GM19351 (cell line): ENCODE measurements around the gene ORMDL2.

Experiments used
- ATAC-seq: cut with Tn5 transposase; IDR thresholded peaks from one replicate; pipeline ENCODE4 v1.9.1; 2021; ENCODE audit warnings: mild to moderate bottlenecking, moderate library complexity; ENCODE audit not compliant: unreplicated experiment

ORMDL2 gene, protein sequence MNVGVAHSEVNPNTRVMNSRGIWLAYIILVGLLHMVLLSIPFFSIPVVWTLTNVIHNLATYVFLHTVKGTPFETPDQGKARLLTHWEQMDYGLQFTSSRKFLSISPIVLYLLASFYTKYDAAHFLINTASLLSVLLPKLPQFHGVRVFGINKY

DNA sequence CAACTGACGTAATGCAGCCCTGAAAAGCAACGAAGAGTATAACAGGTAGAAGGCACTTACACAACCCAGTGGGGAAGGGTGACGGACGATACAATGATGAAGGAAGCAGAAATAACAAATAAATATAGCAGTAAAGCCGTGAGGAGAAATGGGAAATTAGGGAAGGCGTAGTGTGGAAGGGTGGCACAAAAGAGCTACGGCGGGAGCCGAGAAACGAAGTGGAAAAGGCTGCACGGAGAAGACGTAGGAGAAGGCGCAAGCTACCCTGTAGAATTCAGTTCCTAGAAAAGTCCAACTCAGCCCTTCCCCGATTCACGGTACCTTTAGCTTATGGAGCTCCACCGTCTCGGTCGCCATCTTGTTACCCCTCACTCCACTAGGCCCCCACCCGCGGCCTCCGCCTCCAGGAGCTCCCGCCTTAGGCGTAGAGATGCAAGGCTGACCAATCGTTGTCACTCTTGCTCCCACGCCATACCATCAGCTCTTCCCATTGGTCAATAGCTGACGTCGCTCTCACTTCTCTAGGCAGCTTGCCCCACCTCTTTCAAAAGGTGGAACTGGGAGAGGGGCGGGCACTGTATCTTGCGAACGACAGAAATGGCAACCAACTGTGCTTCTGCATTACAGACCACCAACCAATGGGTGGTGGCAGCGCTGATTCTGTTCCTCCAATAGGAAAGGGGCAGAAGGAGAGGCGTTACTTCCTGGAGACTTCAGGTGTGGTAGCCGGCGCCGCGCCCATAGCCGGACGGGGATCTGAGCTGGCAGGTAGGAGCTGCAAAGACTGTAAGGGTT is at the start of gene ORMDL2, which contains the start of gene SARNP:
Gene ORMDL2, plus strand, starts transcription at position 697 of the 795 bp plus-strand sequence. CDS start 959 bp downstream, outside the sequence.
Gene SARNP, minus strand, starts transcription at position 380 of the 795 bp plus-strand sequence. Its CDS starts 23 bp downstream, at position 357.
- peak; percentile 96 for ATAC-seq

DNA sequence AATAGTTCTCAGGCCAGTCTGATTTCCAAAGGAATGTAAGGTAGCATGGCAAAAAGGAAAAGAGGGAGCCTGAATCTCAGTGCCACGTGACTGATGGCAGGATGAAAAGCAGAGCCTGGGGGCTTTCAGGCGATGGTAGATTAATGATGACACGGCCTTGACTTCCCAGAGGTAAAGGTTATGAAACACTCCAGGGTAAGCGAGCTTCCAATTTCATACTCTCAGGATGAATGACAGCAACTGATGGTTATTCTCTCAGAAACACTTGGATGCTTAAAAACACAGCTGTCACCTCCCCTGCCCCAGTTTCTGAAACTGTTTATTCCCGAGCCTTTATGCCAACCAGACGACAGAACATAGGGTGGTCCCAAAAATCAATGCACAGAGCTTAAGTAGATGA is 46.1 kb upstream of the ORMDL2 start:
- no peak for ATAC-seq

DNA sequence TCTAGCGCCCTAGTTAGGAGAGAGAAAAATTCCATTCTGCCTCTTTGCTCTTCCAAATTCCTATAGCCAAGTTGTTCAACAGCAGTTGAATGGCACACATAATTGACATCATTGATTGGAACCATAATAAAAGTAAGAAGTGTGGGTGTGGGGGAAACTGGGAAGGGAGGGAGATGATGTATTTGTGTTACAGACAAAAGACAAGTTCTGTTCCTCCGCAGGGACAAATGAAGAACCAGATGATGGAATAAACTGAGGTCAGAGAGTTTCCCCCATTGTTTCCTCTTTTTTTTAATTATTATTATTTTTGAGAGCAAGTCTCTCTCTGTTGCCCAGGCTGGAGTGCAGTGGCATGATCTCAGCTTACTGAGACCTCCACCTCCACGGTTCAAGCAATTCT is 40.0 kb upstream of the ORMDL2 start:
- ATAC-seq, result no peak

DNA sequence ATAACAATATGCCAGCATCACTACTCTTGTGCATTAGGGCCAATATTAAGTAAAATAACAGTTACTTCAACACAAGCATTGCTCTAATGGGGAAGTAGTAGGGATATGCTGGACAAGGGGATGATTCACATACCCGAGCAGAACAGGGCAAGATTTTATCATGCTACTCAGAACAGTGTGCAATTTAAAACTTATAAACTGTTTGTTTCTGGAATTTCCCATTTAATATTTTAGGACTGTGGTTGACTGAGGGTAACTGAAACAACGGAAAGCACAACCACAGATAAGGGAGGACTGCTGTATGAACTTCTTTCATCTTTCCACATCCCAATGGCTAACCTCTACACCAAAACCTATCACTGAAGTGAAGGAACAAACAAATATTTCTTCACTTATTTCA is 37.2 kb upstream of the ORMDL2 start:
- ATAC-seq, result no peak

DNA sequence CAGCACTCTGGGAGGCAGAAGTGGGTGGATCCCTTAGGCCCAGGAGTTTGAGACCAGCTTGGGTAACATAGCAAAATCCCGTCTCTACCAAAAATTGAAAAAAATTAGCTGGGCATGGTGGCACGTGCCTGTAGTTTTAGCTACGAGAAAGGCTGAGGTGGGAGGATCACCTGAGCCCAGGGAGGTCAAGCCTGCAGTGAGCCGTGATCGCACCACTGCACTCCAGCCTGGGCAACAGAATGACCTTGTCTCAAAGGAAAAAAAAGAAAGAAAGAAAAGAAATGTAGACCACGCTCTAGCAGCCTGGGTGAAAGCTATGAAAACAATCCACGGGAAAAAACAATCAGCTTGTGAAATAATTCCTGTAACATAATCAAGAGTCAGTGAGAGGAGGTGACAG is 29.3 kb upstream of the ORMDL2 start:
- no peak for ATAC-seq

DNA sequence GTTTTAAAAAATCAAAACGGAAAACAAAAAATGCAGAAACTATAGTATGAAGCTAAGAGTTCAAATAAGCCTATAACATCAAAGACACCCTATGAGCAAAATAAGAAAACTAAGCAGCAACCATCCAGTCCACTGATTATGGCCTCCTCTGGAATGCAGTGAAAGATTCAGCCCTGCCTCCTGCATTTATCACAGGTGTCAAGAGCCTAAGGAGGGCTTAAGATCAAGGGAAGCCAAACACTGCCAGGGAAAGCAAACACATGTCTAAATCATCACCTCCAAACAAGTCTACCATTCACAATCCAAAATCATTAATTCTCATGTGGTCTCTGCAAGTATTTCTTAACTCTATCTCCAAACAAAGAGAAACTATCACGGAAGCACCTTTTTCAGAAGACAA is 28.7 kb upstream of the ORMDL2 start:
- no peak for ATAC-seq

DNA sequence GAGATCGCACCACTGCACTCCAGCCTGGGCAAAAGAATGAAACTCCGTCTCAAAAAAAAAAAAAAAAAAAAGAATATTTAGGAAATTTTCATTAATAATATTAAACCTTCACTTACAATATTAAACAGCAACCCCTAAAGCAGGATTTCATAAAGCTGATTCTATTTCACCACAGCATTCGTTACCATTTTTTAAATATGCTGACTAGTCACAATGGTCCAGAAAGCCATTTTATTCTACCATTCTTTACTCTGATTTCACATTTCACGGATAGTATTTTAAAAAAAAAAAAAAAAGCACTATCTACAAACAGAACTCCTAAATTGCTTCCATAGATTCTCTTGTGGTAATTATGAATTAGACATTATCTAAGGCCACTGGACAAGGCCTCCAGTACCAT is 27.9 kb upstream of the ORMDL2 start:
- no peak for ATAC-seq

DNA sequence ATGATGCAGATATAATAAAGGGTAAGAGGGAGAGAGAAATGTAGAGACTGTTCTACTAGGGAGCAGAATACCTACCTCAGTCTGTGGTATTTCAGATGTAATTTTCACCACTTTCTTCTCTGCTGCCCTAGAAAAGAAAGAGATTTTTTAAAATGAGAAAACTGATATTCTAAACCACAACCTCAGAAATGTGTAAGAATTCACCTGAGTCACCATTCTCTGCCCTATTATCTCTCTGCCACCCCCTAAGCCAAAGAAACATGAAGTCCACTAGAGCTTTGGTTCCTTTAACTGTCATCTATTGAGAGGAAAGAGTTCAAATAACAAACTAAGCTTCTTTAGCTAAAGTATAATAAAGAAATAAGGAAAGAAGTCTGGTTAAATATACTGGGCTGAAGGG is 21.9 kb upstream of the ORMDL2 start:
- no peak for ATAC-seq

DNA sequence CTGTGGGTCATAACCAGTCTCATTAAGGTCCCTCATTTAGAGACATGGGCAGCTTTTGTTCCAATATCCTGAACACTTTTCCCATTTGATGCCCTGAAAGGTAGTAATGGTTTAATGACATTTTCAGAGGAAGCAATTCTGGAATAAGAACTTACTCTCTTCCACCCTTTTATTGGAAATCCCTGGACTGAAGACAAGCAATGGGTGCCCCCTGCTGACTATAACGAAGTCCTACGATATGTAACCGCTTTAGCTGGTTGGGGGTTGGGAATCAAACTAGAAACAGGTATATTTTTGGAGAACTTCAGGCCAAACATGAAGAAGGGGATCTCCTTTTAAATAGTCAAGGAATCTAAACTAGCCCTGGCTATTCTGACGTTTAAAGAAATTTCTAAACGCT is 20.8 kb upstream of the ORMDL2 start:
- ATAC-seq, result no peak

DNA sequence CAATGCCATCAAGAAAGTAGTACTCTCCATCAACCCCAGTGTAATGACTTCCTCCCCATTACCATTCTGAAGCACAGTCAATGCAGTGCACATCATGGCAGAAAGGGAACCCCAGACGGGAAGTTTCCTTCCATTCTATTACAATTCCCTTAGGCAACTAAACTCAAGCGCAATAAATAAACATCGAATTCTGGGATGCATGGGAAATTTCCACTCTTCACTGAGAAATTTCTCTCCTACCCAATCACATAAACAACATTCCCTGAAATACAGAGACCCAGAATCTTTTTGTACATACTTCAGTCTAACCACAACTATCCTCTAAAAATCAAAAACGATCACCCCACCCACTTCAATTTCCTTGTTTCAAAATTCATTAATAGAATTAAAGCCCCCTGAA is 20.3 kb upstream of the ORMDL2 start:
- ATAC-seq, result no peak

DNA sequence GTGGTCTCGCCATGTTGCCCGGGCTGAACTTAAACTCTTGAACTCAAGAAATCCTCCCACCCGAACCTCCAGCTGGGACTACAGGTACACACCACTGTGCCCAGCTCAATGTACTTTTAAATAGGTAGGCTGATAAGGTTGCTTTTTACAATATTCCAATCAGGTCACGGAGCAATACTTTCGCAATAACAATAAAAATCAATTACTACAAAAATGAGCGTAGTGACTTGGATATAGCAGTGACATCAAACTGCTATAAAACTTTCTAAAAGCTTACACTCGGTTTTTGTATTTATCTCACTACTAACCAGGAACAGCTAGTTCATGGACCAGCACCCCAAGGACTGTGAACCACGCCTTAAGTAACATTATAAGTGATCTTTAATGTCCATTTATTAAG is 10.9 kb upstream of the ORMDL2 start:
- ATAC-seq, result no peak

DNA sequence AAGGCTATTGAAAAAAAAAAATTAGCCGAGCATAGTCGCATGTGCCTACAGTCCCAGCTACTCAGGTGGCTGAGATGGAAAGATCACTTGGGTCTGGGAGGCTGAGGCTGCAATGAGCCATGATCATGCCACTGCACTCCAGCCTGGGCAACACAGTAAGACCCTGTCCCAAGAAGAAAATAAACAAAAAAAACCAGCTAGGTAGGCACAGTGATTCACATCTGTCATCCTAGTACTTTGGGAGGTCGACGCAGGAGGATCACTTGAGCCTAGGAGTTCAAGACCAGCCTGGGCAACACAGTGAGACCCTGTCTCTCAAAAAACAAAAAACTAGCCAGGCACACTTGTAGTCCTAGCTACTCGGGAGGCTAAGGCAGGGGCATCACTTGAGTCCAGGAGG is 8.6 kb upstream of the ORMDL2 start:
- no peak for ATAC-seq

DNA sequence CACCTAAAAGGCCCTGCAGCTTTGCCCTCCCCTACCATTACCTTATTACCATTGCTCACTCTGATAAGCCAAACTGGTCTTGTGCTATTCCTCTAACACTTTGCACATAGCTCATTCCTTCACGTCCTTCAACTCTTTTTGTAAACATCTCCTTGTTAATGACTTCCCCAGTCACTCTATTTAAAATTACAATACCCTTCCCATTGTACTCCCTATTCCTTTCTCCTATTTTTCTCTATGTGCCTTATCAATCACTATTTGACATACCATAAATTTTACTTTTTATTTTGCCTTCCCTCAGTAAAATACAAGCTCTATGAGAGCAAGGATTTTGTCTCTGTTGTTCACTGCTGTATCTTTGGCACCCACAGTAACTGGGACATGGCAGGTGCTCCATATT is 5.8 kb upstream of the ORMDL2 start:
- ATAC-seq, result no peak

DNA sequence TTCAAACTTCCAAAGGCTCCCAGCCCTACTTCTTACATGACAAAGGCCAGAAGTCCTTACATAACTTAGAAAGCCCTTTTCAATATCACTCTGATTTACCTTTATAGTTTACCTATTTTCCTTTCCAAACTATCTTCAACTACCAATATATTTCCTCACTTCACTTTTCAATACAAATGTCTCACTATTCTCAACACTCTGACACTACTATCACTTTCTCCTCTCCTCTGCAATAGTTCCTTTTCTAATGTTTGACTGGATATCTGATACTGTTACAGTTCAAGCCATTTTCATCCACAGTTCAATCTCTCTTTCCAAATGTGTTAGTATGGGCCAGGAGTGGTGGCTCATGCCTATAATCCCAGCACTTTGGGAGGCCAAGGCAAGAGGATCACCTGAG is 3.6 kb upstream of the ORMDL2 start:
- no peak for ATAC-seq

DNA sequence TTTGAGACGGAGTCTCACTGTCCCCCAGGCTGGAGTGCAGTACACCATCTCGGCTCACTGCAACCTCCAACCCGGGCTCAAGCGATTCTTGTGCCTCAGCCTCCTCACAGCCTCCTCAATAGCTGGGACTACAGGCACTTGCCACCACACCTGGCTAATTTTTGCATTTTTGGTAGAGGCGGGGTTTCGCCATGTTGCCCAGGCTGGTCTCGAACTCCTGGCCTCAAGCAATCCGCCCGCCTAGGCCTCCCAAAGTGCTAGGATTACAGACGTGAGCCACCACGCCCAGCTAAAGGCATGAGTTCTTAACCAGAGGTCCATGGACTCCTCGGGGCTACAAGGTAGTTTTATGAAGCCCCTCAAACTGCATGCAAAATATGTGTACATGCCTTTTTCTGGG is 2.4 kb upstream of the ORMDL2 start:
- no peak for ATAC-seq

DNA sequence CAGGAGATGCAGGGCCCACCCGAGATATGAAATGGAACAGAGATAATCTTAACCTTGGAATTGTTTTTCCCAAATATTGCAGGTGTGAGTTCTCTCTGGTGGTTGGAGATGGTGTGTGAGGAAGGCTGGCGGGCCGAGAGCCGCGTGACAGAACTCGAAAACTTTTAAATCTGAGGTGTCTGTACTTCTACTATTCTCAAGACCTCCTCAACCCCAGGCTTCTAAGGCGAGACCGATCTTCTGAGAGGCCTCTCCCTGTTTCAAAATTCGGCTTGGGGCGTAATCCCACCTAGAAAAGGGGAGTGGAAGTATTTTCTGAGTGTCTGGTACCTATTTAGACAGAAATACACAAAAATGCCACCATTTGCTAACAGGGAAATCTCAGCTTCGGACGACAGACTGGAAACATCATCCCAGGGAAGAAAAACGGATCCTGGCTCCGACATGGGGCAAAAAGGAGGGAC is 928 bp upstream of the ORMDL2 start:
- no peak for ATAC-seq

DNA sequence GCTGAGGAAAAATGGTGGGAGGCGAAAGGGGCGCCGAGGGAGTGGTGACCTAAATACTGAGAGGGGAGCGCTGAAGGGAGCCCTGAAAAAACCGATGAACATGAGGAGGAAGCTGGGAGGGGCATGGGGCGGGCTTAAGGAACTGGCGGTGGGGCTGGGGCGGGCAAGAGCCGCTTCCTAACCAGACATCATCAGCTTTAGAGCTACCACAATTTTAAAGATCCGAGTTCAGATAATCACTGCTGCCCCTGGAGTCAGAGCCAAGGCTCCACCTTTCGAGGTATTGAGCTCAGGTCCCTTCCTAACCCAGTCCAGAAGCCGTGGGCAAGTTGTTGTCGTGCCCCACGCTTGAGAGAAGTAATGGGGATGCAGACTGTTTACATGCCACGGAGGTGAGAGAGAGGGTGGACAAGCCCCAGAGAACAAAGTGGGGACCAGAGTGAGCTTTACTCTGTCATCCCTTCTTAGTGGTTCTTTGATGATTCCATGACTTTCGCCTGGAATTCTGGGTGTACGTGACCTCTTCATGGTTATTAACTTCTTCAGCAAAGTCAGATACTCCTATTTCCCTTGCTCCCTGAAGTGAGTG is 393 bp downstream of the ORMDL2 start:
- ATAC-seq, result peak; percentile 28

DNA sequence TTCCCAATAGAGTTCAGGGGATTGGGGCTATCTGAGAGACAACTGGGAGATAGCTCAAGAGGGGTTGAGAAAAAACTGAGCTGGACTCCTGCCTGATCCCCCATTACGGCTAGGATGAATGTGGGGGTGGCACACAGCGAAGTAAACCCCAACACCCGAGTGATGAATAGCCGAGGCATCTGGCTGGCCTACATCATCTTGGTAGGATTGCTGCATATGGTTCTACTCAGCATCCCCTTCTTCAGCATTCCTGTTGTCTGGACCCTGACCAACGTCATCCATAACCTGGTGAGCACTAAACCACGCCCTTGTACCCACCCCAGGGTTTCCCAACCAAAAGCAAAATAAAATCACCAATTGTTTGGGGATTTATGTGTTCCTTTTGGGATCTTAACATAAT is 1.0 kb downstream of the ORMDL2 start:
- ATAC-seq, result no peak

DNA sequence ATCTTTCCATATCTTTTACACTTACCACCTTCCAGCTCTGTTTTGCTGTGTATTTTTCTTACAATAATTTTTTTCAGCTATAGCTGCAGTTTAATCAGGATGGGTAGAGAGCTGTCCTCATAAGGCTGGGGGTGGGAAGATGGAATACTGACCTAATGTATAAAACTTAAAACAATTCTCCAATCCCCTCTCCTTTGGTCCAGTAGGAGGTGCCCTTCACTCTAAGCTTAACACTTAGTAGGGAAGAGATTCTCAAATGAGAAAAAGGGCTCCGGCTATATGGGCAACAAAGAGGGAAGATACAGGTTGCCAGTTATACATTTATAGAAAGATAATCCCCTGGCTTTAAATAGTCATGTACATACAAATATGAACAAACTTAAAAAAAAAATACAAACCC is 2.8 kb downstream of the ORMDL2 start:
- no peak for ATAC-seq

DNA sequence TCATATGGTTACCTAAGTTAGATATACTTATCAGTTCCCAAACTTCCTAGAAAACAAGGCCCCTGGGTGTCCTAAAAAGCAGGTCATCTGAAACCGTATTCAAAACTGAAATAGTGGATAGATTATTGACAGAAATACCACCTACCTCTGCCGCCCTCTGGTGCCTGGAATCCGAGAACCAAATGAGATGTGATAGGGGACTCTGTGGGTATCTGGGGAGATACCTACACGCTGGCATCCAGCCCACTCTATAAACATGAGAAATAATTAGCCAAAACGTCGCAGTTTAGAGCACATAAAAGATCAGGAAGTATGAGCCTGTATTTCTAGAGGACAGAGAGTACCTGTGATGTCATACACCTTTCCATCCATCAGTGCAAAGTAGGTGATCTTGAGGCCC is 4.4 kb downstream of the ORMDL2 start:
- ATAC-seq, result no peak

DNA sequence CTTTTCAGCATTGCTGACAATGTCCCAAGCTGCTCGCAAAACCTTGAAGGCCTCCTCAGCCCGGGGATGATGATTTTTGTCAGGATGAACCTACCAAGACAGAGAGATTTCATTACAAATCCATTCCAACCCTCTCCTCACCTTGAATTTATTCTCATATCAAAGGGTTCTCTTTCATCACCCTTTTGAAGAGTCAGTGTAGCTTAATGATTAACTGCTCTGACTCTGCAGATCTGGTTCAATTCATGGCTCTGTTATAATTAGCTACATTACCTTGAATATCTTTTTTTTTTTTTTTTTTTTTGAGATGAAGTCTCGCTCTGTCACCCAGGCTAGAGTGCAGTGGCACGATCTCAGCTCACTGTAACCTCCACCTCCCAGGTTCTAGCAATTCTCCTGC is 5.6 kb downstream of the ORMDL2 start:
- ATAC-seq, result no peak

DNA sequence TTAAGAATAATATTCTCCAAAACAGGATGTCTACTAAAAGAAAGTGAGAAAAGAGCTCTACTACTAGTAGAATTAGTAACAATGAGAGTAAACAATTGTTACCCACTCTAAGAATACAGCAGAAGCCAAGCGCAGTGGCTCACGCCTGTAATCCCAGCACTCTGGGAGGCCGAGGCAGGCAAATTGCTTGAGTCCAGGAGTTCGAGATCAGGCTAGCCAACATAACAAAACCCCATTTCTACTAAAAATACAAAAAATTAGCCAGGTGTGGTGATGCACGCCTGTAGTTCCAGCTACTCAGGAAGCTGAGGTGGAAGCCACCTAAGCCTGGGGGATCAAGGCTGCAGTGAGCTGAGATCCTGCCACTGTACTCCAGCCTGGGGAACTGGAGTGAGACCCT is 6.9 kb downstream of the ORMDL2 start:
- ATAC-seq, result no peak
